Activated T-helper 9 cell treated with anti-CD3 and anti-CD28 coated beads, Interleukin-2, amount 50 U/mL, for 16 hours (primary cell): ENCODE results near the gene GPATCH2L.

Source experiments
- DNase-seq: peaks from one replicate; pipeline ENCODE4 v3.0.0-alpha.2; 2020; ENCODE audit warnings: low read depth

Gene GPATCH2L

DNA sequence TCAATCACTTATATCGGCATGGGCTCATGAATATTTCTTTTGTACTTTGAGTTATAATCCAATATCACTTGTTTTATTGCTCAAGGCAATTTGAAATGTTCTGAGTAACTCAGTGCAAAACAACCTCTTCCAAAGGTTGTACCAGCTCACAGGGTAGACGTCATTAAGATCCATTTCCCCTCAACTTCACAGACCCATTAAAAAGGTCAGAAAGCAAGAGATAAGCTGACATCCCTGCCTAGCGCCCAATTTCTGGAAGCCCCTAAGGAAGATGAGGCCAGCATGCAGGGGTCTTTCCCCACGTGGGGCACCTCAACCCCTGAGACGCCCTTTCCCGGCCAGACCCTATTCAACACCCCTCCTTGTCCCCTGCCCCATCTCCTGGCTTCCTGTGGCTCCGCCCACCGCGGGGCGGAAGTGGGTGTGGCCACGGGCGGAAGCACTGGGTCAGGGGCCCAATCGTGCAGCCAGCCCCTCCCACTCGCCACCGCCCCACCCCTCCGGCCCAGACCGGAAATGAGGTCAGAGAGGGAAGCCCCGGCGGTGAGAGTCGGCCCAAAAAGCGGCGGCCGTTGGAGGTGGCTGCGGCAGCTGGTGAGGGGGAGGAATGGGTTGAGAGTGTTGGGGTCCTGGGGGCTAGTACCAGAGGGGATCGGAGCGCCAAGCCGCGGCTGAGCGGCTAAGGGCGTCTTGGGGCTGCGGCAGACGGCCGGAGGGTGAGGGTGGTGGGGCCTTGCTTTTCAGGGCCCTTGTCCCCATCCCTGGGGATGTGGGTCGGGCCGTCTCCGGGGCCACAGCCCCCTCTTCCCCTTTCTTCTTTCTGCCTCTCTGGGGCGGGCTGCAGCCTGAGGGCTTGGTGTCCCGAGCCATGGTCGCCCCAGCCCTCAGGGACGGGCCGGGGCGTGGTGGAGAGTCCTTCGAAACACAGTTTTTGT is at the start of gene GPATCH2L:
Gene GPATCH2L, plus strand, starts transcription at position 525 of the 935 bp plus-strand sequence. CDS start 2,442 bp downstream, outside the sequence.
- DNase-seq: peak; percentile 98

DNA sequence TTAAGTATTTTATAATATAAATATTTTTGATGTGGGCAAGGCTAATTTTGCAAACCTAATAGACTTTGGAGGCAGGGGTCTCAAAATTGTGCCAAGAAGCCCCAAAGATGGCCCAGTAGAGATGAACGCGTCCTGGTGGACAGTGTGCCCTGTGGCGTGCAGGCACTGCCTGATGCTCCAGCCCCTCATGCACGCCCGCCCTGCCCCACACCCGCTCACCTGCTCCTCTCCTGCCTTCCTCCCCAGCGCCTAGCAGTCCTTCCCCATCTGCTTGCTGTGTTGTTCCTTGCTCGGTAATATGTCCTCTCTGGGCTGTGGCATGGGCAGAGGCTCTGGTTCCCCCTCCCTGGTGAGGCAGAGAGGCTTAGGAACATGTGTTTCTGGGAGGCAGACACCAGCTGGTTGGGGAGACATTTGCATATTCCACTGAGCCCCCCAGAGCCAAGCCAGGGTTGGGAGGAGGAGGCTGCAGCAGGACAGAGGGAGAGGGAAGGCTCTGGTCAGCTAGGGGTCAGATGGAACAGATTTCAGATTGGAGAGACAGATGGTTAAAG is 46.8 kb upstream of the GPATCH2L start:
- no peak for DNase-seq

DNA sequence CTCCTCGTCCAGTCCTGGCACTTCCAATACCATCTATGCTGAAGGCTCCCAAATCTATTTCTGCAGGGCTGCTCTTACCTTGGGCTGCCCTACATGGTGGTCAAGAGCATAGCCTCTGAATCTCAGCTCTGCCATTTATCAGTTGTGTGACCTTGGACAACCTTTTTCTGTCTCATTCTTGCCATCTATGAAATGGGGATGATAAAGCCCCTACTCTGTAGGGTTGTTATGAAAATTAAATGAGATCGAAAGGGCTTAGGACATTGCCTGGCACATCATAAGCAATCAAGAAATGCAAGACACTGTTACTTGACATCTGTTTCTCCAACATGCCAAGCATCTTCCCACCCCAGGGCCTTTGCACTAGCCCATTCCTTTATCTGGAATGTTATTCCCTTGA is 45.5 kb upstream of the GPATCH2L start:
- no peak for DNase-seq

DNA sequence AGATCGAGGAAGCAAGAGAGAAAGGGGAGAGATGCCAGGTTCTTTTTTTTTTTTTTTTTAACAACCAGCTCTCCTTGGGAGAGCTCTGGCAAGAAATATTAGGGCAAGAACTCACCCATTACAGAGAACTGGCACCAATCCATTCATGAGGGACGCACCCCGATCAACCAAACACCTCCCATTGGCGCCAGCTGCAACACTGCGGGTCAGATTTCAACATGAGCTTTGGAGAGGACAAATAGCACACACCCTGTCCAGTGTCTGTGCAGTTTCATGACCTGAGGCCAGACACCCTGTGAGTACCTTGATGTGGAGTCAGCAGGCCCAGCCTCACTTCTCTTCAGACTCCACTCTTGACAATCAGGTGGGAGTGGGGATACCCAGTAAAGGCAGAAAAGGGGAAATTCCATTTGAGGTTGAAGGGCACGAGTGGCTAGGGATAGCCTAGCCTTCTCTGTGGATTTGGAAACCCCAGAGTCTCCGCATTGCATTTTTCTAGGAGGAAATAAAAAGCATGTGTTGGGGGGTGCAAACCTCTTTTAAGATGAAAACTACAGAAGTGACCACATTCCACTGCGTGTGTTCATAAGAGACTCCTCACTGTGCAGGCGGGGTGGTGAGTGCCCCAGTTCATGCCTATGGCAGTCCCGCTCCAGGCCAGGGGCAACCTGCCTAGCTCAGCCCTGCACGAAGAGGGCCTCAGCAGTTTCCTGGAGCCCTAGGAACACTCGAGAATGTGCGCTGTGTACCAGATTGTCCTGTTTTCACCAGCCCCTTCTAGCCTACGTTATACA is 42.4 kb upstream of the GPATCH2L start:
- DNase-seq: no peak

DNA sequence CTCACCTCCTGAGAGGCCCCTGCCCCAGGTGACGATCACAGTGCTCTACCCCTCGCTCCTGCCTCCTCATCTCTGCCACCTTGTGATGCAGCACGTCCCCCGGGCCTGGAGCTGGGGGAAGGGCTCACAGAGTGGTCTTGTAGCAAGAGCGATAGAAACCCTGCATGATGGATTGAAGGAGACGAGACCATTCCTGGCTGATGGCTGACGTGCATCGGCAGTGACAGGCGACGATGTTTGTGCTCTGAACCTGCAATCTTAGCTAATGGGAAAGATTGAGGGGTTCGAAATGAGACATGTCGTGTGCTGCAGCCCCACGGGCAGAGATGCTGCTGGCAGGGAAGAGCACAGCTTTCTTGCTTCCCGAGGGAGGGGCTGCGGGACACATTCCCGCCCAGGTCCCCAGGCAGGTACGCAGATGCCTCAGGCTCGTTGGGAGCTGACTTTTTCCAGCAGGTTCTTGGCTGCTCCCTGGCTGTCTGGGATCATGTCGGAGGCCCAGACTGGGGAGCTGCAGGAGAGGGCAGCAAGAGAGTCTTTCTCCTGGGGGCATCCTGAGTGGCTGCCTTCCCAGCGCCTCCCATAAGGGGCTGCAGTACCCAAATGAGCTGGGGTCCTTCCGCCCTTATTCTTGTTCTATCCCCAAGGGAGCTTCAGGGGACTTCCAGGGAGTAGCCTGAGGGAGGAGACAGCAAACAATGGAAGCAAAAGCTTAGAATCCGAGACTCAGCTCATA is 38.7 kb upstream of the GPATCH2L start:
- no peak for DNase-seq

DNA sequence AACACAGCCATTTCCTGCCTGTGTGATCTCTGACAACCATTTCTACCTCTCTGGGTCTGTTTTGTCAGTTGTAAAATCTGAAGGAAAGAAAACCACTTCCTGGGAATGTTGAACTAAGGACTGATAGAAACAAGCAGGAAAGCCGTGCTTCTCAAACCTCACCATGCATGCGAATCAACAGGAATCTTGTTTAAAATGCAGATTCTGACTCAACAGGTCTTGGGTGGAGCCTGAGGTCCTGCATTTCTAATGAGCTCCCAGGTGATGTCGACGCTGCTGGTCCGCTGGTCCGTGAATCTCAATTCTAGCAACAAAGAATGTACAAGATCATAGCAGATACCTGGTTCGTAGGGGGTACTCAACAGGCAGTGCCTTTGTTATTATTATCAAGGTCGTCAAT is 38.0 kb upstream of the GPATCH2L start:
- no peak for DNase-seq

DNA sequence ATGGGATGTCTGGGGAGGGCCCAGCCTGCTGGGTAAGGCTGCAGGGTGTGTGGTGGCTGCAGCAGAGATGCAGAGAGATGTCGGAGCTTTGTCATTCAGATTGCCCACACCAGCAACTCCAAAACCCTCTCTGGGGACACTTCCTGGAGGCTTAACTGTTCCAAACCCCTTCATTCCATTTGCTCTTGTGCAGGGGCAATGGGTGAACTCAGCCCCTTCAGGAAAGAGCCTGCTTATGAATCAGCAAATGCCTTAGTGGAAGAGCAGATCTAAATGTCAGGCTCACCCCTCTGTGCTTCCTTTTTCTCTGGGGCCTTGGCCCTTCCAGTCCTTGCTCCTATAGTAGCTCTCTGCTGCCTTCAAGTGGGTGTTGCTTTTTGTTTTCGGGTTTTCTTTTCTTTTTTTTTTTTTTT is 36.7 kb upstream of the GPATCH2L start:
- no peak for DNase-seq

DNA sequence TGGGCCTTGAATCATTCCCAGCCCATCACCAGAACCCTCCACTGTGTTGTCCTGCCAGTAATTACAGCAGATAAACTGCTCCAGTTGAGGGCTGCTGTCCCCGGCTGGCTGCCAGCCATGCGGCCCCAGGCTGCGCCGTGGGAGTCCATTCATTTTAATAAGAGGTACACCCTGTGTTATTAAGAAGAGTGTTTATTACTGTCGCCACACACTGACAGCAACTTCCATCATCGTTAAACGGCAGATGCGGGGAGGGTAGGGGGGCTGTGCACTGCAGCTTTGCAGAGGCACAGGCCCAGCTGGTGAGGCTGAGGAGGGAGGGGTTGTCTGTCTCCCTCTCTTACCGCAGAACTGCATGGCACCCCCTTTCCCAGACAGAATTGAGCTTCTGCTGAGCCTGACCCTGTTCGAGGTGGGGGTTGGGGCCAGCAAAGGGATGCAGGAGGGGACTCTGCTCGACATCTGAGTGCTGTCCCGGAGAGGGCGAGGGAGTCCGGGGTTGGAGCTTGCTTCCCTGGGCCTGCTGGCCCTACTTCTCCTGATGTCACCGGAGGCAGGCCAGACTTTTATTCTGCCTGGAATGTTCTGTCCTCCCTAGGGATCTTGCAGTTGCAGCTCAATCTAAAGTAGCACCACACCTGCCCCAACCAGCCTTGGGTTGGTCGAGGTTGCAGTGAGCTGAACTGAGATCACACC is 33.8 kb upstream of the GPATCH2L start:
- DNase-seq: no peak

DNA sequence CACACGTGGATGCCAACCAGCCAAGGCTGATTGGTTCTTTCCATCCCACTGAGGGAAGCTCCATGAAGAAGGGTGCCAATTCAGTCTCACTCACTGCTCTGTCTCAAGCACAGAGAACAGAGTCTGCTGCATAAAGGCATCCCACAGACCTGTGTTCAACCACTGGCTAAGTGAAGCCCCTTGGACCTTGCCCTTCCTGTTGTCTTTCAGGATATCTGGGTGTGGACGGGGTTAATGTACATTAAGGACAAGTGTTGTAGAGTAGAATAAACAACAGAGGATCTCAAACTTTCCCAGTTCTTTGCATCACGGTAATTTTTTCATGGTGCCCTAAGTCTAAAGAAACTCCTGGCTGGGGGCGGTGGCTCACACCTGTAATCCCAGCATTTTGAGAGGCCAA is 33.1 kb upstream of the GPATCH2L start:
- DNase-seq: no peak

DNA sequence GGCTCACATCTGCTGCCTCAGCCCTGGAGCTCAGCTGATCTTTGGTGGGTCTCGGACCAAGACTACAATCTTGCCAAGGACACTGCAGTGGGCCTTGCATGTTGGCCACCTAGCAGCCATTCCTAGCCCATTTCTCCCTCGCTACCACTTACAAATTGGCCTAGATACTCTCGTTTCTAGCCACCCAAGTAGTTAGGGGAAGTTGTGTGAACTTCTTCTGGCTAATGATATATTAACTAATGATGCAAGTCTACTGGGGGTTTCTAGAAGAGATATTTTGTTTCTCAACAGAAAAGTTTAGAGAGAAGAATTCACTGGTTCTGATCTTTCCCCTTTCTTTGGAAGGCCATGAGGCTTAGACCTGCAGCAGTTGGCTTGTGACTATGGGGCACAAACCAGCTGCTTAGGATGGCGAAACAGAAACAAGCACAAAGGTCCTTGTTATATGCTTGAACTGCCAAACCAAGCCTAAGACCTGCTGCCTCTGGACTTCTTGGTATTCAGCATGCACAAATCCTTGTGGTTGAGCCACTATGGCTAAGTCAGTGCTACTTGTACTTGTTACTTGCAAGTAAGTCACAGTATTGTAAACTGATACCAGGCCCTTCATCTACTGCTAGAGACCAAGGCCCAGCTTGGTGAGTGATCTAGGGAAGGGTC is 30.5 kb upstream of the GPATCH2L start:
- no peak for DNase-seq

DNA sequence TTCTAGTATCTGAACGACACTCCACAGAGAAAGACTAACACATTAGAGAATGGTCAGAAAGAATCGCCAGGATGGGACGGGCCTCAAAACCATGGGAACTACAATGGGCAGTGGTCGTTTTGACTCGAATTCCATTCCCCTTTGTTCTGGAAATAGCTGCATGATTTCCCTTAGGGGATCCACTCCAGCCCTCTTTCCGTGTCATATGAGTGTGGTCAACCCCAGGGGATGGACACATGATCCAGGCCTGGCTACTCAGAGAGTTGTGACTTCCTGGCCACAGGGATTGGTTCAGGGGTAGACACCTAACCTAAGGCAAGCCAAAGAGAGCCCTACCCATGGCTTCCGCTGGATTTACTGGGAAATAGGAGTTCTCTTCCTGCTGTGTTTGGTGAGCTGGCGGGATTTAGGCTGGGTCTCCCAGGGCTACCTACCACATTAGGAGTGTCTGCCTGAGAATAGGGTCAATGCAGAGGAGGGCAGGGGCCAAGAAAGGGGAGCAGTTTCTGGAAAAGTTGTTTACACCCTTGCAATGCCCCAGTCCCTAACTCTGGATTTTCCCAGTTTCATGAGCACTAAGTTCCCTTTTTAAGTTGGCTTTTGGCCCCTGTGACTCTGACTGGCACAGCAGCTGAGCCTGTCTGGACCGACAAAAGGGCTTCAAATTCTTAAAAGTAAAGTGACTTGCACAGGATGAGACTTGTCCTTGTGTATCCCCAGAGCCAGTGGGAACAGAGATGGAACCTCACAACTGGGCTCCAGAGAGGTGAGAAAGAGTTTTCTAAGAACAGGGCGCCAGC is 28.1 kb upstream of the GPATCH2L start:
- no peak for DNase-seq

DNA sequence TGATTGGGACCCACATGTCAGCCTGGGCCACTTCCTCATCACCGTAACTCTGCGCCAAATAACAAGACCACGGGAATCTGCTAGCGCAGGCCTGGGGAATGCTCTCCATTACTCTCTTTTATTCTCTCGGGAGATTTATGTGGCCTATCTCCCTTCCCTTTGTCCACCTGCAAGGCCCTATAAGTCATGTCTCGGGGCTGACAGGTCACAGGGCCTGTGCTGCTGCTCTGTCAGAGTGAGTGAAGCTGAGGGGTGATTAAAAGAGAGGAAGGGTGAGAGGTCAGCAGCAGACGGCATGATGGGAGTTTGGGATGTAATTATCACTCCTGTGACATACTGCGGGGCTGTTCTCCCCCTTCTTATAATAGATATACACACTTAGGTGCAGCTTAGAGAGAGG is 26.2 kb upstream of the GPATCH2L start:
- DNase-seq: no peak

DNA sequence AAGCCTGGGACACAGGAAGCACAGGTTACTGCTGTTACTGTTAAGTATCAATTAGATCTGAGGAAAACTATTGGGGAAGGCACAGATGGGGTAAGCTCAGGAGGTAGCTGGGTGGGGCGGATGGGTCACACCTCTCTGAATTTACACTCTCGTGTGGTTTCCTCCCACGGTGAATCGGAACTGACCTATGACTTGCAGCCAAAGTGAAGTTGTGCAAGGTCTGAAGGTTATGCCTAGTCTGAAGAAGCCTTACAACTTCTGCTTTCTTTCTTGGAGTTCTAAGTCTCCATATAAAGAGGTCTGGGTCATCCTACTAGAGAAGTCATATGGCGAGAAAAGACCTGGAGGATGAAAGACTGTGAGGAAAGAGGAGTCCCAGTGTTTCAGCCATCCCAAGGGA is 25.6 kb upstream of the GPATCH2L start:
- no peak for DNase-seq

DNA sequence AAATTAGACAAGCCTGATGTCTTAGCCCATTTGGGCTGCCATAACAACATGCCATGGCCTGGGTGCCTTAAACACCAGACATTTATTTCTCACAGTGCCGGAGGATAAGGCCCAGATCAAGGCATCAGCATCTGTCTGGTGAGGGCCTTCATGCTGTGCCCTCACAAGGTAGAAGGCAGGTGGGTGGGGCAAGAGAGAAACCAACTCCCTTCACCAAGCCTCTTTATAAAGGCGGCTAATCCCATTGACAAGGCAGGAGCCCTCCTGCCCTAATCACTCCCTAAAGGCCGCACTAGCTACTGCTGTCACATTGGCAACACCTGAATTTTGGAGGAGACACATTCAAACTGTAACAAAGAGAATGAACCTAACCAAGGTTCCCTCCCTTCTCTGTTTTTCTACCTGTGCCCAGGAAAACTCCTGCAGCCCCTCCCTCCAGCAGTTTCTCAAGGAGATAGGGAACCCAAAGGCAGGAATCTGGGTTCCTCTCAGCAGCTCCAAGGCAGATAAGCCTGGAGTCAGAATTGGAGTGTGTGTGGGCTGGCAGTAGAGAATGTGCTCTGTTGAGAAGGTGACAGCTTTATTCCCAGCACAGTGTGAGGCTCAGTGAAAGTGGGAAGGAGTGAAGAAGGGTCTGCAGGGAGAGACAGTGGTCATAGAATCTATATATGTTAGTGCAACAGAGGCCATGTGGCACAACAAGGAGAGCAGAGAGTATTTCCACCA is 21.7 kb upstream of the GPATCH2L start:
- DNase-seq: no peak

DNA sequence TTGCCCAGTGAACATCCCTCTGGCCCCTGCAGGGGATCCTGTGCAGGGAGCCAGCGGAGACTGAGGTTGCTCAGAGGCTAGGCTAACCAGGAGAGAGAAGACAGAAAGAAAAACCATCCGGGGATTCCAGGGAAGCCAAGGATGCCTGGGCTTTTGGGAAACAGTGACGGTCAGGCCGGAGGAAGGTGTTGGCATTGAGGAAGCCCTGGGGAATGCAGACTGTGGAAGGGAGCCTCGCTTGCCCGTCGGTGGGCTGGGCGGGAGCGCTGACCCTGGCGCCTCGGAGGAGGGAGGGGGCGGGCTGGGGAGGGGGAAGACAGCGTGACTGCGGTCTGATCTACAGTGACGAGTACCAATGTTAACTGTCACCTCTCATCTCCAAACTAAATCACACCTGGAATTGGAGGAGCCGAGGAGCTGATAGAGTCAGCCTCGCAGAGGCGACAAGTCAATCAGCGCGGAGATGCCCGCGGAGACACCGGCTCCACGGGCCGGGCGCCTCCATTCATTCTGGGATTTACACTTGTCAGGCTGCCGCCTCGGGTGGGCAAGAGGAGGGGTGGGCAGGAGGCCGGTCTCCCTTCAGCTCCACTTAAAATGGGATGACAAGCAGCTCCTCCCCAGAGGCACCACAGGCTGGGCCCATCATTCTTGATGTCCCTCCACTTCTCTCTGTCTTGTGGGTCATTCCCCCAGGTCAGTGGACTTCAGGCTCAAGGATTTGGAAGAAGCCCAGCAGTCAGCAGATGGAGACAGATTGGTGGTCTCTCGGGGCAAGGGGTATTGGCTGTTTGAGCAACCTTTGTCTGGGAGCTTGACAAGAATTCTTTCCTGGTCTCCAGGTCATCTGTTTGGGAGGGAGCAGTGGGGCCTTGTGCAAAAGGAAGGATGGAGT is 20.4 kb upstream of the GPATCH2L start:
- no peak for DNase-seq

DNA sequence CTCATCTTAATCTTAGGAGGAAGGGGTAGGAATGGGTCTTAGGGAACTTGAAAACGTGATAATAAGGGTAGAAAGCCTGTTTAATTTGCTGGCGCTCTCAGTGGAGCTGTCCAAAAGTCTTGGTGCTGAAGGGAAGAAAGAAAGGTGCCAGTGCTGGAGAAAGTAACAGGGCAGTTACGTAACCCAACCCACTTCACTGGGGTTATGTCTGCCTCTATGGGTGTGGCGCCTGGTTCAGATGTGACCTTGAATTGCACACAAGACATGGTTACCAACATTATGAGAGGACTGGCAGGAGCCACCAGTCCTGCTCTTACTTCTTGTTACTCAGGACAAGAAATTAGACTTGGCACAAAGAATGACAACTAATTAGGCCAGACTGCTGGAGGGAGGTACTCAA is 18.6 kb upstream of the GPATCH2L start:
- DNase-seq: no peak

DNA sequence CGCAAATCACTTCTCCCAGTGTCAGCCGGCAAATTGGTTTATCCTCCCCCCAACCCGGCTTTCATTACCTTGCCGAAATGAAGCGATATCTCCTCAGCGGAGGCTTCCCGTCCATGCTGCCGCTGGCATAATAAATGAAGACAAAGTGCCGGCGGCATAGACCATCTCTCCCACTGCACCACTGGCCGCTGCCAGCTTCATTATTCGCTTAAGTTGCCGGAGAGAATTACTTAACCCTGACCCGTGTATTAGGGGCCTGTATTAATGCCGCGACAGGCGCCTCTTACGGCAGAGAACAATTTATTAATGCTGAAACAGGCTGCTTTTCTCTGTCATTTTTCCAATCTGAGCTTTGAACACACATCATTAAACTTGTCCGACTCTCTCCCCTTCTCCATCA is 17.5 kb upstream of the GPATCH2L start:
- no peak for DNase-seq

DNA sequence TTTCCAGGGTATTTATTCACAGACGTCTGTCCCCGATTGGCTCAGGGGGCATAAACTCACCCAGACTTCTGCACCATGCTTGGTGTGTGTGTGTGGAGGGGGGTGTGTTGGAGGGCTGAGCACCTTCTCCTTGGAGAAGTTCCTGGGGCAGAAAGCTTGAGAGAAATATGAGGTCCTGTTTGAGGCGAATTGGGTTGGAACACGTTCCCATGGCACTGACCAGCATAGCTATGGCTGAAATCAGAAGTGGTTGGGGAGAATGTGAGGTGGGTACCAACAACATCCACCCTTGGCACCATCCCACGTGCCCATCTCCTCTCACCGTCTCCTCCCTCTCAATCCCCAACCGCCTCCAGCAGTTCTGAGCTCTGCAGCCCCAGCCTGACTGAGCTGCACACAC is 16.0 kb upstream of the GPATCH2L start:
- DNase-seq: no peak
